HEK293 (cell line): Measurements from ENCODE around the gene ULBP3.

Source experiments
- CTCF ChIA-PET: fragments of 350-600 bp; formaldehyde crosslinking; extraction: SDS; loops from one replicate; lab custom pipeline; 2021; ENCODE audit warnings: antibody characterized with exemption; lab: Yijun Ruan, JAX
- POLR2A ChIA-PET: fragments of 300-600 bp; formaldehyde crosslinking; extraction: SDS; loops from one replicate; lab custom pipeline; 2020; ENCODE audit warnings: antibody characterized with exemption, inconsistent platforms; lab: Yijun Ruan, JAX
- H3K27ac ChIP-seq: fragments of 200-500 bp; sonication (Bioruptor generic); 2 replicates; pipeline ENCODE4 v1.5.1; 2014; ENCODE audit warnings: low read depth, low read length, control low read depth, inconsistent platforms; ENCODE audit errors: extremely low read depth
- H3K36me3 ChIP-seq, 2 experiments: fragments of 200-500 bp in 1 of 2; sonication (Bioruptor generic) in 1 of 2; 1 replicate in 1 of 2; 2 replicates in 1 of 2; pipeline ENCODE4 v1.5.1; 2014 to 2017; ENCODE audit warnings: inconsistent platforms in 2 of 2, low read length in 2 of 2; ENCODE audit not compliant: control insufficient read depth in 2 of 2, insufficient read depth in 1 of 2
- H3K4me1 ChIP-seq: fragments of 200-500 bp; sonication (Bioruptor generic); 2 replicates; pipeline ENCODE4 v1.5.1; 2014; ENCODE audit warnings: mild to moderate bottlenecking, low read length, inconsistent platforms; ENCODE audit not compliant: control insufficient read depth, insufficient read depth
- H3K4me3 ChIP-seq: 2 replicates; pipeline ENCODE4 v1.5.1; 2011; ENCODE audit warnings: low read depth, mild to moderate bottlenecking, control low read depth, low read length, moderate library complexity
- H3K9me3 ChIP-seq: fragments of 200-500 bp; sonication (Bioruptor generic); 2 replicates; pipeline ENCODE4 v1.5.1; 2014; ENCODE audit warnings: low read depth, low read length, inconsistent platforms; ENCODE audit not compliant: control insufficient read depth, insufficient read depth
- MYNN ChIP-seq: fragments of 450-650 bp; formaldehyde crosslinking; IDR thresholded peaks from 2 replicates; pipeline ENCODE4 v1.5.1; 2016; ENCODE audit warnings: missing biosample characterization, missing genetic modification characterization, borderline replicate concordance
- PATZ1 ChIP-seq: fragments of 450-650 bp; formaldehyde crosslinking; IDR thresholded peaks from 2 replicates; pipeline ENCODE4 v1.5.1; 2016; ENCODE audit warnings: missing biosample characterization, missing genetic modification characterization
- SETDB1 ChIP-seq: IDR thresholded peaks from one replicate; pipeline ENCODE4 v1.6.1; 2017; ENCODE audit warnings: mild to moderate bottlenecking, low read length, moderate library complexity, mixed read lengths; ENCODE audit not compliant: insufficient read length
- ZBTB20 ChIP-seq: fragments of 450-650 bp; formaldehyde crosslinking; IDR thresholded peaks from 2 replicates; pipeline ENCODE4 v1.5.1; 2016; ENCODE audit warnings: missing biosample characterization, missing genetic modification characterization
- ZBTB49 ChIP-seq: fragments of 450-650 bp; formaldehyde crosslinking; IDR thresholded peaks from 2 replicates; pipeline ENCODE4 v1.5.1; 2016; ENCODE audit warnings: missing biosample characterization, missing genetic modification characterization, low read depth
- ZNF26 ChIP-seq: fragments of 450-650 bp; formaldehyde crosslinking; IDR thresholded peaks from 2 replicates; pipeline ENCODE4 v1.5.1; 2016; ENCODE audit warnings: missing biosample characterization, missing genetic modification characterization
- ZNF350 ChIP-seq: fragments of 450-650 bp; formaldehyde crosslinking; IDR thresholded peaks from 2 replicates; pipeline ENCODE4 v1.5.0; 2017; ENCODE audit warnings: missing biosample characterization, mild to moderate bottlenecking, missing genetic modification characterization
- ZNF362 ChIP-seq: fragments of 450-650 bp; formaldehyde crosslinking; IDR thresholded peaks from 2 replicates; pipeline ENCODE4 v1.5.1; 2016; ENCODE audit warnings: missing biosample characterization, missing genetic modification characterization
- ZNF394 ChIP-seq: fragments of 450-650 bp; formaldehyde crosslinking; IDR thresholded peaks from 2 replicates; pipeline ENCODE4 v1.5.1; 2016; ENCODE audit warnings: missing biosample characterization, missing genetic modification characterization, mild to moderate bottlenecking, moderate library complexity, borderline replicate concordance
- ZNF514 ChIP-seq: fragments of 450-650 bp; formaldehyde crosslinking; IDR thresholded peaks from 2 replicates; pipeline ENCODE4 v1.5.1; 2016; ENCODE audit warnings: missing biosample characterization, missing genetic modification characterization
- ZNF555 ChIP-seq: fragments of 450-650 bp; formaldehyde crosslinking; conservative IDR thresholded peaks from 2 replicates; pipeline ENCODE4 v1.5.1; 2017; ENCODE audit warnings: missing biosample characterization, mild to moderate bottlenecking, missing genetic modification characterization, inconsistent platforms
- ZNF610 ChIP-seq: fragments of 450-650 bp; formaldehyde crosslinking; IDR thresholded peaks from 2 replicates; pipeline ENCODE4 v1.5.1; 2016; ENCODE audit warnings: missing biosample characterization, missing genetic modification characterization, borderline replicate concordance
- ZNF664 ChIP-seq: fragments of 450-650 bp; formaldehyde crosslinking; IDR thresholded peaks from 2 replicates; pipeline ENCODE4 v1.5.1; 2016; ENCODE audit warnings: missing biosample characterization, missing genetic modification characterization
- ZNF701 ChIP-seq: fragments of 450-650 bp; formaldehyde crosslinking; IDR thresholded peaks from 2 replicates; pipeline ENCODE4 v1.5.1; 2016; ENCODE audit warnings: missing biosample characterization, missing genetic modification characterization
- ZXDB ChIP-seq: fragments of 450-650 bp; formaldehyde crosslinking; IDR thresholded peaks from 2 replicates; pipeline ENCODE4 v1.5.1; 2016; ENCODE audit warnings: missing biosample characterization, missing genetic modification characterization

ULBP3 gene

GRCh38 chr6:150099953-150100352 is 31.0 kb upstream of the ULBP3 start:
- no peak overlapping the region for H3K27ac ChIP-seq
- no peaks in the 10 kb centered on the region for H3K4me1 ChIP-seq
- TF ChIP-seq ZNF362 (no peak), ZNF664 (tag by site-specific recombination) (no peak), MYNN (tag by site-specific recombination) (no peak), PATZ1 (tag by site-specific recombination) (no peak), ZNF26 (tag by site-specific recombination) (no peak), ZNF610 (tag by site-specific recombination) (no peak)
- no peaks in the 10 kb centered on the region for H3K9me3 ChIP-seq
- H3K36me3 ChIP-seq = no peaks in the 10 kb centered on the region
- POLR2A ChIA-PET = no interaction called here
- CTCF ChIA-PET = no interaction called here
- H3K4me3 ChIP-seq = no peak overlapping the region

GRCh38 chr6:150099546-150099945 is 30.6 kb upstream of the ULBP3 start:
- TF ChIP-seq ZBTB49 (no peak), ZNF701 (tag by site-specific recombination) (no peak), ZNF350 (tag by site-specific recombination) (no peak), ZBTB20 (tag by site-specific recombination) (no peak)
- CTCF ChIA-PET = no interaction called here
- Histone ChIP-seq H3K36me3 (no peaks in the 10 kb centered on the region), H3K4me1 (no peaks in the 10 kb centered on the region), H3K27ac (no peak overlapping the region), H3K9me3 (no peaks in the 10 kb centered on the region), H3K4me3 (no peak overlapping the region)
- POLR2A ChIA-PET = no interaction called here

- TF ChIP-seq ZXDB (tag by site-specific recombination) (no peak), ZNF514 (tag by site-specific recombination) (no peak), ZNF394 (tag by site-specific recombination) (no peak), ZNF555 (no peak), SETDB1 (no peak), ZBTB20 (tag by site-specific recombination) (no peak)
- no peak overlapping the region for H3K27ac ChIP-seq
- ChIA-PET POLR2A (no interaction called here), CTCF (interaction anchor here (0.6 to 6.2 kb wide), 3 partner anchors 18 to 585 kb away, joined by 4 to 52 read pairs (median 4); no protein-coding TSS in a partner anchor)
- H3K9me3 ChIP-seq = no peaks in the 10 kb centered on the region
- H3K4me3 ChIP-seq = no peak overlapping the region
- H3K36me3 ChIP-seq = no peaks in the 10 kb centered on the region
- H3K4me1 ChIP-seq = no peaks in the 10 kb centered on the region
Measured at GRCh38 chr6:150098155-150098554, 29.2 kb upstream of the ULBP3 start.
